GM21447 (cell line): ENCODE results near the gene REEP5.

Experiments
- ATAC-seq: cut with Tn5 transposase; IDR thresholded peaks from one replicate; pipeline ENCODE4 v1.9.1; 2021; ENCODE audit not compliant: unreplicated experiment

Gene REEP5

GRCh38 chr5:112848116-112848811 lies 73.8 kb downstream of the REEP5 start:
- ATAC-seq: peak; percentile 99

GRCh38 chr5:112847306-112847705 lies 74.7 kb downstream of the REEP5 start:
- no peak for ATAC-seq

DNA sequence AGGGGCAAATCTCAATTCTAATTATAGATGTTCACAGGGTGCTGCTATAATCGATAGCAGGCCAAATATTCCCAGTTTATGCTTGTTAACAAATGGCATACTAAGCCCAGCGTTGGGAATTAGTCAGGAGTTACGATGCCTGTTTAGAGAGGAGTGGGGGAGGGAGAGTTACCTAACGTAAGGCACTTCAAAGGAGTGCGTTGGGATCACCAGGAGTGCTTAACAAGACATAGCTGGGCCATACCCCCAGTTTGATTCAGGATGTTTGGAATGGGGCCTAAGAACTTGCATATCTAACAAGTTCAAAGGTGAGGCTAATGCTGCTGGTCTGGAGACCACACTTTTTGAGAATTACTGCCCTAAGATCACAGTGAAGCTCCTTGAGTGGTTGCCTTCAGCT lies 75.5 kb downstream of the REEP5 start:
- ATAC-seq: no peak

GRCh38 chr5:112844489-112844888 lies 77.5 kb downstream of the REEP5 start:
- no peak for ATAC-seq

GRCh38 chr5:112833971-112834370 lies 88.1 kb downstream of the REEP5 start:
- no peak for ATAC-seq

DNA sequence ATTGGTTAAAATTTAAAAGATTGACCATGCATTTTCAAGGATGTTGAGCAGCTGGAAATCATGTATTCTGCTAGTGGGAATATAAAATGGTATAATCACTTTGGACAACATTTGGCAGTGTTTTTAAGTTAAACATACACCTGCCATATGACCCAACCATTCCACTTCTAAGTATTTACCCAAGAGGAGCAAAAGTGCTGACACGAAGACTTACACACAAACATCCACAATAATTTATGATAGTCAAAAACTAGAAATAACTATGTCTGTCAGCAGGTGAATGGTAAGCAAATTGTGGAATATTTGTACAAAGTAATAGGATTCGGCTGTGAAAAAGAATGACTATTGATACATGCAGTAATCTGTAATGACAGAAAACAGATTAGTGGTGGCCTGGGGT lies 91.6 kb downstream of the REEP5 start:
- ATAC-seq: no peak
